ENCODE measurements around the gene ZNF692.
"Not testable (repeated sequence)": the region's sequence is repeated elsewhere in the genome, so short reads cannot be mapped to it uniquely, and the experiment has no call there.

ZNF692 gene

DNA sequence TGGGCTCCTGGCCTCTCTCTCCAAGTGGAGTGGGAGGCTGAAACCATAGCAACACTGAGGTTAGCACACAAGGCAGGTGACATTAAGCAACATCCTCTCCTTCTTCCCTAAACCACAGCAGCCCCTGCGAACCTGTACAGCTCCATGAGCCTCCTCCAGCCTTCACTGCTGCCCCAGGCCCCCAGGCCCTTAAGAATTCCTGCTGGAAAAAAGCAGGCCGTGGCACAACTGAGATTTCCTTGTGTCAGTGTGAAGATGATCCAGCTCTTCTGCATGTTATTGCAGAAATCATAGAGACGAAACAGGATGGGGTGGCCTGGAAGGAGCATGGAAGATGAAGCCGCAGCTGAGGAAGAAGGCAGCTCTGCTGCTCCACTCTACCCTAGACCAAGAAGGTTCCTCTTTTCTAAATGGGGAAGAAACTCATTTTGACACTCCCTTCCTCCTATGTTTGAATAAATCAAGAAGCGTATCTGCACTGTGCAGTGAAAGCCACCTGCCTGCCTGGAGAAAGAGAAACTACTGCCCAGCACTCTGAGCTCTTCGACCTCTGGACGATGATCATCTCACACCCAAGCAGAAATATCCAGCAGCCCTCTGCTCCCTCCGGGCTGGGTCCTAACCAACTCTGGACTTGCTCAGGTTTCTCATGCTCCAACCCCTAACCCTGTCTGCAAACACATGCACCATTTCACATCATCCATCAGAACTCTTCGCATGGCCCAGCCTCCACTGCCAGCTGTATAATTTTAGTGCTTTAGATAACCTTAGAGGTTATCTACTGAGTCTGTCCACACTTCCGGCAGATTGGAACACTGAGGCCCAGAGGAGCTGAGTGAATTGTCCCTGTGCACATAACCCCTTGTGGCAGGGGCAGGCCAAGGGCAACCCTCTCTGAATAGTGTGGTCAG is 53.9 kb downstream of the ZNF692 start:
- DNase-seq: no peak

DNA sequence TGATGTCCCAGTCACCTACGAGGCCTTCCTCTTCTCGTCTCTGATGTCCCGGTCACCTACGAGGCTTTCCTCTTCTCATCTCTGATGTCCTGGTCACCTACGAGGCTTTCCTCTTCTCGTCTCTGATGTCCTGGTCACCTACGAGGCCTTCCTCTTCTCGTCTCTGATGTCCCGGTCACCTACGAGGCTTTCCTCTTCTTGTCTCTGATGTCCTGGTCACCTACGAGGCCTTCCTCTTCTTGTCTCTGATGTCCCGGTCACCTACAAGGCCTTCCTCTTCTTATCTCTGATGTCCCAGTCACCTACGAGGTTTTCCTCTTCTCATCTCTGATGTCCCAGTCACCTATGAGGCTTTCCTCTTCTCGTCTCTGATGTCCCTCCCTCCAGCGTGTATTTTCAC is 55.4 kb downstream of the ZNF692 start:
- not testable (repeated sequence) for DNase-seq

DNA sequence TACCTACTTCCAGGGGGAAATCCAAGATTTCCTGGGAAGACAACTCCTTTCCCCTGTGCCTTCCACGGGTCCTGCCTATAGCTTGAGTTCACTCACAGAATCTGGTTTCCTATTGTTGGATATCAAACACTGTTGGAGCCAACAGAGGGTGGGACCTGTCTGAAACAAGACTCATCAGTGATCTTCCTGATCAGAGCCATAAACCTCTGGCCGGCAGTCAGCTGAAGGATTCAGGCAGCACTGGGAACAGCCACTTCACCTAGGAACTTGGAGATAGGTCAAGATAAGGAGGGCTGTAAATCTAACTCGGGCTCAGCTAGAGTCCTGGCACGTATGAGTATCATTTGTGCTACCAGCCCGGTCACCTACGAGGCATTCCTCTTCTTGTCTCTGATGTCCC is 56.4 kb downstream of the ZNF692 start:
- no peak for DNase-seq

DNA sequence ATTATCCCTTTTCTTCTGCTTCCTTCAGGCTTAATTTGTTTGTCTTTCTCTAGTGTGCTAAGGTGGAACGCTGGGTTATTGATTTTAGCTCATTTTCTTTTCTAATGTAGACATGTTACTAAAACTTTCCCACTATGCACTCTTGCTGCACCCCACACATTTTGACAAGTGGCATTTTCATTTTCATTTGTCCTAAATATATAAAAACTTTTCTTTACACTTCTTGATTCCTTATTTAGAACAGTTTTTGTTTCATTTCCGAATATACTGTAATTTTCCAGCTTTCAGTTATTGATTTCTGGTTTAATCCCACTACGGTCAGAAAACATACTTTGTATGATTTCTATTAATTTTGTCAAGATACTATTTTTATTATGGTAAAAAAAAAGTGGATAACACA is 58.4 kb downstream of the ZNF692 start:
- no peak for DNase-seq
